WTC11 (cell line): Measurements from ENCODE around the gene CERS5. TPM values are rescaled to one million over a fixed set of nuclear protein-coding genes. Genes with fewer than 3 reads are reported as not detected.

Source experiments
- ATAC-seq: fragments of 200-7000 bp; cut with Tn5 transposase; 2 replicates; pipeline ENCODE4 v1.10.0; 2021; ENCODE audit warnings: mild to moderate bottlenecking, moderate library complexity
- CTCF ChIA-PET: fragments of 300-600 bp; sonication (Branson Sonifier 250); formaldehyde crosslinking; loops from one replicate; lab custom pipeline; 2021; ENCODE audit warnings: antibody characterized with exemption; lab: Charles Lee
- POLR2A ChIA-PET: fragments of 350-600 bp; sonication (Branson Sonifier 250); formaldehyde crosslinking; loops from one replicate; lab custom pipeline; 2021; ENCODE audit warnings: antibody characterized with exemption; lab: Charles Lee
- DNase-seq: peaks from one replicate; pipeline ENCODE4 v3.0.0; 2021; ENCODE audit warnings: low spot score
- H3K27ac Mint-ChIP-seq: 2 replicates; pipeline ENCODE4 v1.8.0; 2021; ENCODE audit warnings: mixed read lengths
- H3K27me3 Mint-ChIP-seq: 2 replicates; pipeline ENCODE4 v1.8.0; 2021; ENCODE audit warnings: low read depth, mild to moderate bottlenecking, moderate library complexity, mixed read lengths
- H3K36me3 Mint-ChIP-seq: 2 replicates; pipeline ENCODE4 v1.8.0; 2021; ENCODE audit warnings: mixed read lengths
- H3K4me1 Mint-ChIP-seq: 2 replicates; pipeline ENCODE4 v1.8.0; 2022; ENCODE audit warnings: mixed read lengths
- H3K4me3 Mint-ChIP-seq: 2 replicates; pipeline ENCODE4 v1.8.0; 2021; ENCODE audit warnings: mild to moderate bottlenecking, moderate library complexity, mixed read lengths
- H3K9me3 Mint-ChIP-seq: 2 replicates; pipeline ENCODE4 v1.8.0; 2021; ENCODE audit warnings: mixed read lengths
- AR ChIP-seq: fragments of 250-450 bp; sonication (Bioruptor Pico); IDR thresholded peaks from 2 replicates; pipeline ENCODE4 v1.9.0; 2021; ENCODE audit warnings: mild to moderate bottlenecking
- ATF3 ChIP-seq: sonication (generic); formaldehyde crosslinking; conservative IDR thresholded peaks from 2 replicates; pipeline ENCODE4 v1.8.1; 2022; ENCODE audit warnings: mild to moderate bottlenecking, missing genetic modification reagents
- E2F4 ChIP-seq: sonication (generic); formaldehyde crosslinking; IDR thresholded peaks from 2 replicates; pipeline ENCODE4 v1.8.1; 2022; ENCODE audit warnings: low read depth, mild to moderate bottlenecking, moderate library complexity, missing genetic modification reagents, borderline replicate concordance
- FOXK1 ChIP-seq: sonication (generic); formaldehyde crosslinking; IDR thresholded peaks from 2 replicates; pipeline ENCODE4 v1.8.0; 2022; ENCODE audit warnings: mild to moderate bottlenecking, moderate library complexity, missing genetic modification reagents
- MXD4 ChIP-seq: fragments of 250-450 bp; sonication (Bioruptor Pico); IDR thresholded peaks from 2 replicates; pipeline ENCODE4 v1.8.0; 2021; ENCODE audit warnings: mild to moderate bottlenecking, moderate library complexity, borderline replicate concordance
- NFE2L1 ChIP-seq: sonication (generic); formaldehyde crosslinking; IDR thresholded peaks from 2 replicates; pipeline ENCODE4 v1.8.1; 2023; ENCODE audit warnings: missing genetic modification reagents
- NR1H2 ChIP-seq: sonication (generic); formaldehyde crosslinking; IDR thresholded peaks from 2 replicates; pipeline ENCODE4 v1.9.0; 2021; ENCODE audit warnings: mild to moderate bottlenecking, moderate library complexity, missing genetic modification reagents
- PREB ChIP-seq: sonication (generic); formaldehyde crosslinking; IDR thresholded peaks from 2 replicates; pipeline ENCODE4 v1.8.1; 2022; ENCODE audit warnings: mild to moderate bottlenecking, missing genetic modification reagents, moderate library complexity, borderline replicate concordance
- PRRX2 ChIP-seq: fragments of 250-450 bp; sonication (Bioruptor Pico); IDR thresholded peaks from 2 replicates; pipeline ENCODE4 v1.8.0; 2021; ENCODE audit warnings: mild to moderate bottlenecking
- RELA ChIP-seq: sonication (generic); formaldehyde crosslinking; IDR thresholded peaks from 2 replicates; pipeline ENCODE4 v1.8.1; 2022; ENCODE audit warnings: missing genetic modification reagents, mild to moderate bottlenecking, borderline replicate concordance
- SMAD4 ChIP-seq: sonication (generic); formaldehyde crosslinking; IDR thresholded peaks from 2 replicates; pipeline ENCODE4 v1.8.0; 2022; ENCODE audit warnings: mild to moderate bottlenecking, missing genetic modification reagents
- USF2 ChIP-seq: sonication (generic); formaldehyde crosslinking; IDR thresholded peaks from 2 replicates; pipeline ENCODE4 v1.8.1; 2023; ENCODE audit warnings: mild to moderate bottlenecking, missing genetic modification reagents, moderate library complexity
- ZBTB43 ChIP-seq: sonication (generic); formaldehyde crosslinking; IDR thresholded peaks from 2 replicates; pipeline ENCODE4 v1.8.1; 2023; ENCODE audit warnings: mild to moderate bottlenecking, missing genetic modification reagents
- ZNF396 ChIP-seq: fragments of 250-450 bp; sonication (Bioruptor Pico); IDR thresholded peaks from 2 replicates; pipeline ENCODE4 v1.8.0; 2021; ENCODE audit warnings: mild to moderate bottlenecking, moderate library complexity, borderline replicate concordance
- ZNF532 ChIP-seq: fragments of 250-450 bp; sonication (Bioruptor Pico); IDR thresholded peaks from 2 replicates; pipeline ENCODE4 v1.9.0; 2021; ENCODE audit warnings: mild to moderate bottlenecking, borderline replicate concordance
- ZSCAN18 ChIP-seq: fragments of 250-450 bp; sonication (Bioruptor Pico); IDR thresholded peaks from 2 replicates; pipeline ENCODE4 v2.1.2; 2022; ENCODE audit warnings: mild to moderate bottlenecking, moderate library complexity
- total RNA-seq: library from RNA; stranded (reverse); gene quantifications from 3 replicates; pipeline ENCODE4 v1.2.3, GENCODE V29; 2021

CERS5 gene
- total RNA-seq, 1 experiment from 2014 or later: 55.8 TPM

- peaks cover 18% of the 10 kb centered on the region for H3K36me3 Mint-ChIP-seq
- CTCF ChIA-PET: no interaction called here
- TF ChIP-seq AR (CRISPR knock-in tag) (no peak), ZNF532 (CRISPR knock-in tag) (no peak), ZSCAN18 (CRISPR knock-in tag) (no peak), NR1H2 (CRISPR knock-in tag) (no peak), ATF3 (CRISPR knock-in tag) (no peak), NFE2L1 (CRISPR knock-in tag) (no peak), SMAD4 (CRISPR knock-in tag) (no peak), MXD4 (CRISPR knock-in tag) (no peak), ZBTB43 (CRISPR knock-in tag) (no peak), E2F4 (CRISPR knock-in tag) (no peak), ZNF396 (CRISPR knock-in tag) (no peak), RELA (no peak), FOXK1 (CRISPR knock-in tag) (no peak), PRRX2 (no peak), PREB (CRISPR knock-in tag) (no peak), USF2 (CRISPR knock-in tag) (no peak)
- no peak overlapping the region for H3K4me3 Mint-ChIP-seq
- POLR2A ChIA-PET: no interaction called here
- no peaks in the 10 kb centered on the region for H3K27me3 Mint-ChIP-seq
- ATAC-seq: no peak
- H3K27ac Mint-ChIP-seq: 0 out of 2 replicates have a peak overlapping the region, but pooled peaks have one; percentile 8
- no peaks in the 10 kb centered on the region for H3K4me1 Mint-ChIP-seq
- DNase-seq: no peak
- no peaks in the 10 kb centered on the region for H3K9me3 Mint-ChIP-seq
Observed at GRCh38 chr12:50192236-50192635, 25.1 kb upstream of the CERS5 start.
